Measurements from ENCODE around the gene SLC8A3.

SLC8A3 gene

GRCh38 chr14:69996216-69996615 lies 192.5 kb downstream of the SLC8A3 start:
- DNase-seq (ENCODE audit: low spot score): peak; percentile 30
